IMR-90 (cell line): ENCODE data around the gene NCKAP5. TPM values are rescaled to one million over a fixed set of nuclear protein-coding genes. Genes with fewer than 3 reads are reported as not detected.
A peak's percentile ranks its signal among the peaks of the same experiment; 100 is the strongest.

Source experiments
- ATAC-seq: fragments of 200-7000 bp; cut with Tn5 transposase; 2 replicates; pipeline ENCODE4 v1.9.1; 2020; ENCODE audit warnings: low read depth, mild to moderate bottlenecking, moderate library complexity
- BruUV-seq: library from RNA; stranded (reverse); fragments of 400-500 nt; replicated peaks from 2 replicates; lab custom pipeline; 2021; lab: Mats Ljungman, UMichigan
- CTCF ChIA-PET: fragments of 300-600 bp; formaldehyde crosslinking; extraction: SDS; loops from one replicate; lab custom pipeline; 2021; ENCODE audit warnings: antibody characterized with exemption; lab: Yijun Ruan, JAX
- POLR2A ChIA-PET: fragments of 300-600 bp; sonication (Branson Sonifier 250); formaldehyde crosslinking; loops from one replicate; lab custom pipeline; 2022; ENCODE audit warnings: antibody characterized with exemption; ENCODE audit not compliant: unreplicated experiment; lab: Charles Lee
- DNase-seq: peaks from one replicate; pipeline ENCODE4 v3.0.0; 2013
- H2AFZ ChIP-seq: replicated peaks from 2 replicates; pipeline ENCODE3; 2013; ENCODE audit warnings: low read length, mild to moderate bottlenecking; ENCODE audit not compliant: poor library complexity
- H2AK5ac ChIP-seq: 2 replicates; pipeline ENCODE4 v1.6.1; 2013; ENCODE audit warnings: low read depth, low read length, inconsistent platforms
- H2AK9ac ChIP-seq: replicated peaks from 2 replicates; pipeline ENCODE3; 2013; ENCODE audit warnings: mild to moderate bottlenecking, low read depth, low read length, moderate library complexity; ENCODE audit not compliant: poor library complexity
- H2BK120ac ChIP-seq: 2 replicates; pipeline ENCODE4 v1.6.1; 2013; ENCODE audit warnings: low read depth, low read length, inconsistent platforms
- H2BK15ac ChIP-seq: 3 replicates; pipeline ENCODE4 v1.6.1; 2013; ENCODE audit warnings: low read depth, low read length, inconsistent platforms
- H2BK20ac ChIP-seq: 2 replicates; pipeline ENCODE4 v1.6.1; 2013; ENCODE audit warnings: low read depth, mild to moderate bottlenecking, inconsistent platforms, low read length, moderate library complexity
- H2BK5ac ChIP-seq: 2 replicates; pipeline ENCODE4 v1.6.1; 2013; ENCODE audit warnings: mild to moderate bottlenecking, low read depth, low read length, inconsistent platforms; ENCODE audit not compliant: poor library complexity, severe bottlenecking
- H3K14ac ChIP-seq: replicated peaks from 2 replicates; pipeline ENCODE4 v1.6.1; 2013; ENCODE audit warnings: low read depth, low read length, inconsistent platforms
- H3K18ac ChIP-seq: 2 replicates; pipeline ENCODE4 v1.6.1; 2013; ENCODE audit warnings: low read depth, low read length, control low read depth
- H3K23ac ChIP-seq: 2 replicates; pipeline ENCODE4 v1.6.1; 2013; ENCODE audit warnings: low read depth, low read length, inconsistent platforms
- H3K27ac ChIP-seq: 2 replicates; pipeline ENCODE4 v1.5.1; 2013; ENCODE audit warnings: mild to moderate bottlenecking, control low read depth, low read length; ENCODE audit not compliant: insufficient read depth
- H3K27me3 ChIP-seq: 2 replicates; pipeline ENCODE4 v1.6.1; 2013; ENCODE audit warnings: low read length; ENCODE audit not compliant: control insufficient read depth, insufficient read depth
- H3K36me3 ChIP-seq: 2 replicates; pipeline ENCODE4 v1.6.1; 2013; ENCODE audit warnings: low read length, mixed read lengths; ENCODE audit not compliant: control insufficient read depth, insufficient read depth
- H3K4ac ChIP-seq: 2 replicates; pipeline ENCODE4 v1.6.1; 2013; ENCODE audit warnings: low read depth, low read length, inconsistent platforms
- H3K4me1 ChIP-seq: 2 replicates; pipeline ENCODE4 v1.6.1; 2013; ENCODE audit warnings: low read length, mixed read lengths; ENCODE audit not compliant: control insufficient read depth, insufficient read depth
- H3K4me2 ChIP-seq: 2 replicates; pipeline ENCODE4 v1.6.1; 2013; ENCODE audit warnings: low read depth, mild to moderate bottlenecking, control low read depth, low read length, moderate library complexity
- H3K4me3 ChIP-seq: 2 replicates; pipeline ENCODE4 v1.5.1; 2013; ENCODE audit warnings: low read depth, mild to moderate bottlenecking, control low read depth, low read length, moderate library complexity; ENCODE audit not compliant: insufficient read depth
- H3K56ac ChIP-seq: 2 replicates; pipeline ENCODE4 v1.6.1; 2013; ENCODE audit warnings: low read length, inconsistent platforms; ENCODE audit not compliant: insufficient read depth; ENCODE audit errors: extremely low read depth
- H3K79me1 ChIP-seq, 2 experiments: 2 replicates each; pipeline ENCODE4 v1.6.1; 2013; ENCODE audit warnings: low read length in 2 of 2, inconsistent platforms in 1 of 2, low read depth in 1 of 2
- H3K9ac ChIP-seq: 2 replicates; pipeline ENCODE4 v1.6.1; 2013; ENCODE audit warnings: low read depth, low read length, control low read depth
- H3K9me1 ChIP-seq: 2 replicates; pipeline ENCODE4 v1.6.1; 2013; ENCODE audit warnings: low read length, inconsistent platforms; ENCODE audit not compliant: insufficient read depth
- H3K9me3 ChIP-seq: 2 replicates; pipeline ENCODE4 v1.6.1; 2013; ENCODE audit warnings: low read length; ENCODE audit not compliant: control insufficient read depth, insufficient read depth
- H4K20me1 ChIP-seq: 2 replicates; pipeline ENCODE4 v1.6.1; 2013; ENCODE audit warnings: low read length, inconsistent platforms; ENCODE audit not compliant: insufficient read depth
- H4K5ac ChIP-seq: 2 replicates; pipeline ENCODE4 v1.6.1; 2013; ENCODE audit warnings: mild to moderate bottlenecking, low read depth, low read length, control low read depth
- H4K8ac ChIP-seq, 2 experiments: 2 replicates each; pipeline ENCODE4 v1.6.1; 2013; ENCODE audit warnings: low read depth in 2 of 2, low read length in 2 of 2, control low read depth in 1 of 2, inconsistent platforms in 1 of 2
- H4K91ac ChIP-seq: 2 replicates; pipeline ENCODE4 v1.6.1; 2013; ENCODE audit warnings: low read depth, low read length, inconsistent platforms; ENCODE audit not compliant: insufficient read depth
- BHLHE40 ChIP-seq: fragments of 150-350 bp; IDR thresholded peaks from 2 replicates; pipeline ENCODE4 v1.6.1; 2016; ENCODE audit warnings: mild to moderate bottlenecking, low read depth, low read length
- CHD1 ChIP-seq: IDR thresholded peaks from 2 replicates; pipeline ENCODE4 v1.6.1; 2012; ENCODE audit warnings: low read depth, low read length, improper control_type of control experiment
- MAFK ChIP-seq: IDR thresholded peaks from 2 replicates; pipeline ENCODE4 v1.6.1; 2012; ENCODE audit warnings: low read depth, low read length, improper control_type of control experiment
- RAD21 ChIP-seq: IDR thresholded peaks from 2 replicates; pipeline ENCODE4 v1.6.1; 2012; ENCODE audit warnings: low read length, improper control_type of control experiment
- RCOR1 ChIP-seq: IDR thresholded peaks from 2 replicates; pipeline ENCODE4 v1.6.1; 2012; ENCODE audit warnings: mild to moderate bottlenecking, low read length, improper control_type of control experiment; ENCODE audit not compliant: insufficient replicate concordance
- RFX5 ChIP-seq: IDR thresholded peaks from 2 replicates; pipeline ENCODE4 v1.8.0; 2012; ENCODE audit warnings: low read depth, mild to moderate bottlenecking, low read length, moderate library complexity
- WGBS, 2 experiments: methylation state at CpG; one replicate each; pipeline versions ENCODE4 v1.1.5 to v1.1.7; 2013; ENCODE audit warnings: missing lambda C conversion rate in 2 of 2; ENCODE audit not compliant: insufficient read length in 1 of 2; ENCODE audit errors: extremely low coverage in 2 of 2; 5-methylcytosine and 5-hydroxymethylcytosine counted together
- dilution Hi-C: fragments of 300-500 bp; cut with HindIII; formaldehyde crosslinking; loops from one replicate; pipeline ENCODE4 v1.14.3; 2018; ENCODE audit warnings: low sequenced_read_pairs; ENCODE audit not compliant: unreplicated experiment
- in situ Hi-C: fragments of 300-500 bp; cut with MboI; formaldehyde crosslinking; loops from 3 replicates; pipeline ENCODE4 v1.14.3; 2019; ENCODE audit warnings: low sequenced_read_pairs, inconsistent platforms, mixed read lengths
- intact Hi-C: fragments of 100-400 bp; cut with micrococcal nuclease; formaldehyde crosslinking; loops from 2 replicates; pipeline ENCODE4 v1.10.0; 2022
- polyA plus RNA-seq, 3 experiments: library from polyadenylated mRNA; depleted of rRNA; stranded (reverse); fragments of >200 nt; gene quantifications; 2 replicates each; pipeline ENCODE4 v1.2.3, GENCODE V29; 2012; ENCODE audit warnings: low replicate concordance in 1 of 3
- total RNA-seq: library from RNA; depleted of rRNA; stranded (reverse); fragments of >200 nt; gene quantifications from 2 replicates; pipeline ENCODE4 v1.2.3, GENCODE V29; 2012
- TF ChIP-seq, protein P1 (sequence below): fragments of 150-350 bp; IDR thresholded peaks from 2 replicates; pipeline ENCODE4 v1.6.1; 2017; ENCODE audit warnings: mild to moderate bottlenecking, antibody characterized with exemption, low read length, low read depth
- TF ChIP-seq, protein P2 (sequence below): fragments of 150-350 bp; IDR thresholded peaks from 2 replicates; pipeline ENCODE4 v1.6.1; 2016; ENCODE audit warnings: low read depth, mild to moderate bottlenecking, low read length, moderate library complexity, borderline replicate concordance

Gene NCKAP5
- total and polyA plus RNA-seq, 2 of the 4 experiments (the other 2 are of a cell fraction): 2.7 to 3.9 TPM

DNA sequence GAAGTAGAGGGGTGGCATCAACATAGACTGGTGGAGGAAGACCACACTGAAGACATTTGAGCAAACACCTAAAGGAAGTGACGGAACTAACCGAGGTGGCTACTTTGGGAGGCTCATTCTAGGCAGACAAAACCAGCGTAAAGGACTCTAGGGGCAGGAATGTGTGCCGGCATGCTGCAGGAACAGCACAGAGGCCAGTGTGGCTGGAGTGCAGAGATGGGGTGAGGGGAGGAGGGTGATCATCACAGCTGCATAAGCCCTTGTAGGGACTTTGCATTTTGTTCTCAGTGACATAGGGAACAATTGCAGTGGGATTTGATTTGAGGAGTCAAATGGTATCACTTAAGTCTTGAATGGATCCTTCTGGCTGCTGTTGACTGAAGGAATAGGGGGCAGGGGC, 253.5 kb downstream of the NCKAP5 start:
- dilution Hi-C loops: no loop called here

More for the DNA sequence above, 253.5 kb downstream of the NCKAP5 start:
- H3K23ac ChIP-seq: no peak overlapping the region
- DNase-seq (no peak), ATAC-seq (no peak)
- H2BK15ac ChIP-seq: peak overlapping the region; percentile 43; the same call in 1 of the 3 replicates
- no peaks in the 10 kb centered on the region for H3K9me3 ChIP-seq
- H4K5ac ChIP-seq: no peak overlapping the region
- H3K9me1 ChIP-seq: no peaks in the 10 kb centered on the region; the same call in 1 of the 2 replicates
- H3K9ac ChIP-seq: no peak overlapping the region
- no peaks in the 10 kb centered on the region for H3K27me3 ChIP-seq
- no peak overlapping the region for H3K4me3 ChIP-seq
- no peaks in the 10 kb centered on the region for H3K36me3 ChIP-seq
- H2AFZ ChIP-seq: no peak overlapping the region
- 0 out of 2 replicates have a peak overlapping the region, but pooled peaks have one; percentile 27 for H3K4ac ChIP-seq
- POLR2A ChIA-PET: no interaction called here
- H3K27ac ChIP-seq: no peak overlapping the region
- peak overlapping the region; percentile 32 for H2BK120ac ChIP-seq
- no peak overlapping the region for H3K56ac ChIP-seq
- peak overlapping the region; percentile 46 for H2BK20ac ChIP-seq
- no peak overlapping the region; a peak in 1 of 4 replicates for H4K8ac ChIP-seq
- TF ChIP-seq, protein P1, sequence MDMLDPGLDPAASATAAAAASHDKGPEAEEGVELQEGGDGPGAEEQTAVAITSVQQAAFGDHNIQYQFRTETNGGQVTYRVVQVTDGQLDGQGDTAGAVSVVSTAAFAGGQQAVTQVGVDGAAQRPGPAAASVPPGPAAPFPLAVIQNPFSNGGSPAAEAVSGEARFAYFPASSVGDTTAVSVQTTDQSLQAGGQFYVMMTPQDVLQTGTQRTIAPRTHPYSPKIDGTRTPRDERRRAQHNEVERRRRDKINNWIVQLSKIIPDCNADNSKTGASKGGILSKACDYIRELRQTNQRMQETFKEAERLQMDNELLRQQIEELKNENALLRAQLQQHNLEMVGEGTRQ: no peak
- TF ChIP-seq RAD21: no peak
- TF ChIP-seq, protein P2, sequence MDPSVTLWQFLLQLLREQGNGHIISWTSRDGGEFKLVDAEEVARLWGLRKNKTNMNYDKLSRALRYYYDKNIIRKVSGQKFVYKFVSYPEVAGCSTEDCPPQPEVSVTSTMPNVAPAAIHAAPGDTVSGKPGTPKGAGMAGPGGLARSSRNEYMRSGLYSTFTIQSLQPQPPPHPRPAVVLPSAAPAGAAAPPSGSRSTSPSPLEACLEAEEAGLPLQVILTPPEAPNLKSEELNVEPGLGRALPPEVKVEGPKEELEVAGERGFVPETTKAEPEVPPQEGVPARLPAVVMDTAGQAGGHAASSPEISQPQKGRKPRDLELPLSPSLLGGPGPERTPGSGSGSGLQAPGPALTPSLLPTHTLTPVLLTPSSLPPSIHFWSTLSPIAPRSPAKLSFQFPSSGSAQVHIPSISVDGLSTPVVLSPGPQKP: no peak
- no peak for TF ChIP-seq RCOR1
- no peak for TF ChIP-seq CHD1
- no peak for TF ChIP-seq MAFK
- TF ChIP-seq BHLHE40: no peak
- no peak for TF ChIP-seq RFX5
- peak overlapping the region; percentile 44; the same call in 1 of the 2 replicates for H2AK5ac ChIP-seq
- peaks cover 0 to 3% of the 10 kb centered on the region in 2 experiments; a peak in 1 of 4 replicates for H3K79me1 ChIP-seq
- intact Hi-C loops: no loop called here
- H3K14ac ChIP-seq: peak overlapping the region; percentile 67; the same call in 1 of the 2 replicates
- CTCF ChIA-PET: no interaction called here
- peaks cover 11% of the 10 kb centered on the region for H3K4me1 ChIP-seq
- no peak overlapping the region for H3K4me2 ChIP-seq
- H4K20me1 ChIP-seq: no peaks in the 10 kb centered on the region
- BruUV-seq: no TSS peak
- H4K91ac ChIP-seq: peak overlapping the region; percentile 57; the same call in 1 of the 2 replicates
- H2AK9ac ChIP-seq: no peak overlapping the region
- in situ Hi-C loops: no loop called here
- no peak overlapping the region for H2BK5ac ChIP-seq
- 100% methylated on average over 3 of the region's 4 CpGs; no CpG with 5 or more reads in 1 of the 2 experiments for WGBS, 2 experiments
- no peak overlapping the region for H3K18ac ChIP-seq
